ENCODE results near the gene CYB5R2. TPM values are rescaled to one million over a fixed set of nuclear protein-coding genes. Genes with fewer than 3 reads are reported as not detected.
A peak's percentile ranks its signal among the peaks of the same experiment; 100 is the strongest.

The CYB5R2 gene
- total RNA-seq, 2 experiments from 2014 or later = not detected

GRCh38 chr11:7689239-7689638, 15.9 kb upstream of the CYB5R2 start:
- no TSS peak for BruUV-seq (replicated peaks)
- Histone ChIP-seq H3K9me2 (ENCODE audit: insufficient read depth, low read length) (no peaks in the 10 kb centered on the region), H4K20me1 (ENCODE audit: insufficient read depth, low read length) (no peaks in the 10 kb centered on the region), H3K4me1 (ENCODE audit: insufficient read depth, low read length, poor library complexity, severe bottlenecking) (no peaks in the 10 kb centered on the region), H3K4me2 (ENCODE audit: low read length) (no peak overlapping the region), H3K4me3 (ENCODE audit: low read depth, low read length, poor library complexity, severe bottlenecking) (no peak overlapping the region), H2AFZ (ENCODE audit: low read length) (no peak overlapping the region), H3K9me3 (ENCODE audit: low read length) (no peaks in the 10 kb centered on the region), H3K79me2 (ENCODE audit: insufficient read depth, low read depth, low read length) (no peaks in the 10 kb centered on the region), H3K27ac (ENCODE audit: low read depth, low read length, poor library complexity, severe bottlenecking) (no peak overlapping the region), H3K36me3 (ENCODE audit: insufficient read depth, low read length) (no peaks in the 10 kb centered on the region)
- DNase-seq (ENCODE audit: low spot score) = no peak
- CTCF ChIA-PET (ENCODE audit: unreplicated experiment) = no interaction called here
- intact Hi-C loops (cut with micrococcal nuclease; ENCODE audit: unreplicated experiment) = no loop called here
- TF ChIP-seq EZH2phosphoT487 (IDR thresholded peaks at IDR 0.05; ENCODE audit: borderline replicate concordance, low read depth, low read length) (no peak), CTCF (conservative IDR thresholded peaks at IDR 0.05; ENCODE audit: low read length) (no peak)
- POLR2A ChIA-PET = no interaction called here

GRCh38 chr11:7688238-7688826, 15.0 kb upstream of the CYB5R2 start:
- TF ChIP-seq CTCF (conservative IDR thresholded peaks at IDR 0.05; ENCODE audit: low read length) = peak; percentile 94
- no peak for TF ChIP-seq EZH2phosphoT487 (IDR thresholded peaks at IDR 0.05; ENCODE audit: borderline replicate concordance, low read depth, low read length)
- no TSS peak for BruUV-seq (replicated peaks)
- no peak overlapping the region for H3K4me3 ChIP-seq (ENCODE audit: low read depth, low read length, poor library complexity, severe bottlenecking)
- DNase-seq (ENCODE audit: low spot score) = peak; percentile 60
- CTCF ChIA-PET (ENCODE audit: unreplicated experiment) = no interaction called here
- H3K36me3 ChIP-seq (ENCODE audit: insufficient read depth, low read length) = no peaks in the 10 kb centered on the region
- no peak overlapping the region for H3K4me2 ChIP-seq (ENCODE audit: low read length)
- POLR2A ChIA-PET = no interaction called here
- H4K20me1 ChIP-seq (ENCODE audit: insufficient read depth, low read length) = no peaks in the 10 kb centered on the region
- H3K27ac ChIP-seq (ENCODE audit: low read depth, low read length, poor library complexity, severe bottlenecking) = no peak overlapping the region
- no peak overlapping the region for H2AFZ ChIP-seq (ENCODE audit: low read length)
- intact Hi-C loops (cut with micrococcal nuclease; ENCODE audit: unreplicated experiment) = loop anchor here (1.0 kb wide), 1 partner anchor 175 kb away; the partner anchor contains the start of gene PPFIBP2
- H3K79me2 ChIP-seq (ENCODE audit: insufficient read depth, low read depth, low read length) = no peaks in the 10 kb centered on the region
- H3K9me3 ChIP-seq (ENCODE audit: low read length) = no peaks in the 10 kb centered on the region
- H3K4me1 ChIP-seq (ENCODE audit: insufficient read depth, low read length, poor library complexity, severe bottlenecking) = no peaks in the 10 kb centered on the region
- no peaks in the 10 kb centered on the region for H3K9me2 ChIP-seq (ENCODE audit: insufficient read depth, low read length)

DNA sequence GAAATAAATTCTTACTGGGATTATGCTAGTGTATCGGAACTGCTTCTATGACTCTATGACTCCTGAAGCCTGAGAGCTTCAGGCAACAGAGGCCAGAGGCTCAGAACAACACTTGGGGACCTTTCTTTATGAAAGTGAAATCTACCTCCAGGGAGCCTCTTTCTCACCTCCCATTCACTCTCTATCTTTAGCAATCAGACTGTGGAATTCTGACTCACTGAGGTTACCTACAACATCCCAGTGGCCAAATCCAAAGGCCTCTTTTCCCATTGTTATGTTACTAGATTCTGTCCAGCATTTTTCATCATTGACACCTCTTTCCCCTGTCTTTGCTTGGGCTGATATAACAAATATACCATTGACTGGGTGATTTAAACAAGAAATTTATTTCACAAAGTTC, 14.1 kb upstream of the CYB5R2 start:
- POLR2A ChIA-PET = no interaction called here

More for the DNA sequence above, 14.1 kb upstream of the CYB5R2 start:
- TF ChIP-seq EZH2phosphoT487 (IDR thresholded peaks at IDR 0.05; ENCODE audit: borderline replicate concordance, low read depth, low read length) (no peak), CTCF (conservative IDR thresholded peaks at IDR 0.05; ENCODE audit: low read length) (no peak)
- no peaks in the 10 kb centered on the region for H4K20me1 ChIP-seq (ENCODE audit: insufficient read depth, low read length)
- no peaks in the 10 kb centered on the region for H3K79me2 ChIP-seq (ENCODE audit: insufficient read depth, low read depth, low read length)
- CTCF ChIA-PET (ENCODE audit: unreplicated experiment) = no interaction called here
- DNase-seq (ENCODE audit: low spot score) = no peak
- no peaks in the 10 kb centered on the region for H3K9me3 ChIP-seq (ENCODE audit: low read length)
- intact Hi-C loops (cut with micrococcal nuclease; ENCODE audit: unreplicated experiment) = no loop called here
- H2AFZ ChIP-seq (ENCODE audit: low read length) = no peak overlapping the region
- no peaks in the 10 kb centered on the region for H3K4me1 ChIP-seq (ENCODE audit: insufficient read depth, low read length, poor library complexity, severe bottlenecking)
- no peaks in the 10 kb centered on the region for H3K36me3 ChIP-seq (ENCODE audit: insufficient read depth, low read length)
- no peak overlapping the region for H3K27ac ChIP-seq (ENCODE audit: low read depth, low read length, poor library complexity, severe bottlenecking)
- BruUV-seq (replicated peaks) = no TSS peak
- H3K4me2 ChIP-seq (ENCODE audit: low read length) = no peak overlapping the region
- no peak overlapping the region for H3K4me3 ChIP-seq (ENCODE audit: low read depth, low read length, poor library complexity, severe bottlenecking)
- no peaks in the 10 kb centered on the region for H3K9me2 ChIP-seq (ENCODE audit: insufficient read depth, low read length)

All from OCI-LY7 (cell line).